H1 (cell line): ENCODE results near the gene SEMA4D. TPM values are rescaled to one million over a fixed set of nuclear protein-coding genes. Genes with fewer than 3 reads are reported as not detected.

Experiments used
- CTCF ChIA-PET: fragments of 300-600 bp; sonication (Branson Sonifier 250); formaldehyde crosslinking; loops from one replicate; lab custom pipeline; 2021; ENCODE audit not compliant: partially characterized antibody; lab: Charles Lee
- POLR2A ChIA-PET: fragments of 300-600 bp; sonication (Branson Sonifier 250); formaldehyde crosslinking; loops from one replicate; lab custom pipeline; 2021; ENCODE audit warnings: inconsistent platforms; ENCODE audit not compliant: partially characterized antibody; lab: Charles Lee
- DNase-seq, 2 experiments: peaks; one replicate each; pipeline versions ENCODE4 v3.0.0 to v3.0.0-alpha.2; 2010 to 2022; ENCODE audit warnings: low spot score in 2 of 2, low read depth in 1 of 2, mixed read lengths in 1 of 2
- FAIRE-seq: peaks from 2 replicates; lab custom pipeline; 2011; peaks lifted over from hg19 to GRCh38; lab: Jason Lieb, UNC
- H2AFZ ChIP-seq: 2 replicates; pipeline ENCODE4 v1.8.1; 2012; ENCODE audit warnings: low read length, inconsistent platforms
- H2AK5ac ChIP-seq: 2 replicates; pipeline ENCODE4 v1.6.1; 2013; ENCODE audit warnings: low read depth, low read length
- H2BK120ac ChIP-seq: replicated peaks from 2 replicates; pipeline ENCODE3; 2013; ENCODE audit warnings: low read depth, low read length, inconsistent platforms
- H2BK12ac ChIP-seq: 2 replicates; pipeline ENCODE4 v1.6.1; 2013; ENCODE audit warnings: low read depth, low read length
- H2BK15ac ChIP-seq: 2 replicates; pipeline ENCODE4 v1.6.1; 2013; ENCODE audit warnings: low read length
- H2BK20ac ChIP-seq: 2 replicates; pipeline ENCODE4 v1.6.1; 2013; ENCODE audit warnings: low read length
- H2BK5ac ChIP-seq: 2 replicates; pipeline ENCODE4 v1.6.1; 2013; ENCODE audit warnings: low read depth, low read length
- H3K14ac ChIP-seq: 2 replicates; pipeline ENCODE4 v1.6.1; 2013; ENCODE audit warnings: inconsistent platforms; ENCODE audit not compliant: insufficient read length
- H3K18ac ChIP-seq: 2 replicates; pipeline ENCODE4 v1.6.1; 2013; ENCODE audit warnings: low read length; ENCODE audit errors: extremely low read depth
- H3K23ac ChIP-seq: 2 replicates; pipeline ENCODE4 v1.6.1; 2013; ENCODE audit warnings: inconsistent platforms; ENCODE audit not compliant: insufficient read length
- H3K23me2 ChIP-seq: 2 replicates; pipeline ENCODE4 v1.6.1; 2013; ENCODE audit warnings: low read depth, low read length
- H3K27ac ChIP-seq: 2 replicates; pipeline ENCODE4 v1.6.1; 2011; ENCODE audit warnings: low read depth, low read length, inconsistent platforms
- H3K27me3 ChIP-seq, 4 experiments: replicated peaks in 1 of 4; 1 replicate in 1 of 4; 2 replicates in 3 of 4; pipeline versions ENCODE4 v1.6.1 to v1.8.1; 2011 to 2013; ENCODE audit warnings: low read length in 3 of 4, mild to moderate bottlenecking in 3 of 4, inconsistent platforms in 2 of 4, mixed read lengths in 2 of 4, moderate library complexity in 1 of 4; ENCODE audit not compliant: control insufficient read depth in 3 of 4, insufficient read depth in 3 of 4; ENCODE audit errors: extremely low read depth in 1 of 4
- H3K36me3 ChIP-seq, 4 experiments: 2 replicates each; pipeline versions ENCODE4 v1.6.1 to v1.8.1; 2011 to 2013; ENCODE audit warnings: mild to moderate bottlenecking in 4 of 4, low read length in 3 of 4, moderate library complexity in 2 of 4, control low read depth in 1 of 4, inconsistent platforms in 1 of 4; ENCODE audit not compliant: insufficient read depth in 4 of 4, control insufficient read depth in 2 of 4
- H3K4ac ChIP-seq: replicated peaks from 2 replicates; pipeline ENCODE3; 2013; ENCODE audit warnings: low read length, low read depth, mixed read lengths, inconsistent platforms; ENCODE audit not compliant: insufficient read length
- H3K4me1 ChIP-seq, 4 experiments: replicated peaks in 1 of 4; 1 replicate in 1 of 4; 2 replicates in 3 of 4; pipeline versions ENCODE4 v1.6.1 to v1.8.1; 2011 to 2013; ENCODE audit warnings: low read length in 3 of 4, inconsistent platforms in 2 of 4, mixed read lengths in 1 of 4; ENCODE audit not compliant: insufficient read depth in 4 of 4, control insufficient read depth in 3 of 4
- H3K4me2 ChIP-seq, 2 experiments: 2 replicates each; pipeline versions ENCODE4 v1.6.1 to v1.8.1; 2011 to 2013; ENCODE audit warnings: low read depth in 2 of 2, low read length in 2 of 2, control low read depth in 1 of 2, inconsistent platforms in 1 of 2, mild to moderate bottlenecking in 1 of 2; ENCODE audit not compliant: insufficient read depth in 1 of 2
- H3K4me3 ChIP-seq, 4 experiments: fragments of 200-600, 300-600 bp in 1 of 4; sonication (generic), shearing (Covaris generic), sonication (Bioruptor Twin) in 1 of 4; 2 replicates each; pipeline versions ENCODE4 v1.5.1 to v1.8.1; 2011 to 2016; ENCODE audit warnings: low read length in 4 of 4, low read depth in 3 of 4, control low read depth in 2 of 4, inconsistent platforms in 2 of 4, mild to moderate bottlenecking in 2 of 4, mixed read lengths in 1 of 4, moderate library complexity in 1 of 4; ENCODE audit not compliant: insufficient read depth in 2 of 4; ENCODE audit errors: extremely low read depth in 1 of 4
- H3K56ac ChIP-seq: replicated peaks from 2 replicates; pipeline ENCODE3; 2013; ENCODE audit warnings: low read depth, mild to moderate bottlenecking, mixed read lengths, low read length, inconsistent platforms; ENCODE audit not compliant: insufficient read length
- H3K79me1 ChIP-seq: 2 replicates; pipeline ENCODE4 v1.6.1; 2013; ENCODE audit warnings: low read depth, low read length, control low read depth
- H3K79me2 ChIP-seq, 2 experiments: 2 replicates each; pipeline versions ENCODE4 v1.6.1 to v1.8.1; 2012 to 2013; ENCODE audit warnings: low read length in 2 of 2, mild to moderate bottlenecking in 2 of 2, inconsistent platforms in 1 of 2; ENCODE audit not compliant: insufficient read depth in 2 of 2, control insufficient read depth in 1 of 2
- H3K9ac ChIP-seq, 4 experiments: replicated peaks in 1 of 4; 1 replicate in 1 of 4; 2 replicates in 3 of 4; pipeline versions ENCODE4 v1.6.1 to v1.8.1; 2011 to 2013; ENCODE audit warnings: low read depth in 3 of 4, low read length in 3 of 4, control low read depth in 2 of 4, mild to moderate bottlenecking in 2 of 4, moderate library complexity in 2 of 4, inconsistent platforms in 1 of 4; ENCODE audit errors: extremely low read depth in 1 of 4
- H3K9me3 ChIP-seq, 2 experiments: 2 replicates each; pipeline versions ENCODE4 v1.6.1 to v1.8.1; 2012 to 2013; ENCODE audit warnings: mild to moderate bottlenecking in 2 of 2, moderate library complexity in 2 of 2, control low read depth in 1 of 2, inconsistent platforms in 1 of 2, low read depth in 1 of 2, low read length in 1 of 2, mixed read lengths in 1 of 2; ENCODE audit not compliant: insufficient read depth in 2 of 2
- H4K20me1 ChIP-seq, 2 experiments: replicated peaks in 1 of 2; 2 replicates each; pipeline versions ENCODE3 to v1.8.1; 2011 to 2013; ENCODE audit warnings: inconsistent platforms in 2 of 2, low read length in 2 of 2, mild to moderate bottlenecking in 1 of 2; ENCODE audit not compliant: insufficient read depth in 2 of 2, control insufficient read depth in 1 of 2
- H4K5ac ChIP-seq: 2 replicates; pipeline ENCODE4 v1.6.1; 2013; ENCODE audit warnings: low read length, low read depth, mixed read lengths, inconsistent platforms; ENCODE audit not compliant: insufficient read length
- H4K8ac ChIP-seq: 2 replicates; pipeline ENCODE4 v1.8.0; 2013; ENCODE audit warnings: mild to moderate bottlenecking, moderate library complexity, low read length, inconsistent platforms; ENCODE audit not compliant: insufficient read depth; ENCODE audit errors: extremely low read depth
- H4K91ac ChIP-seq: replicated peaks from 2 replicates; pipeline ENCODE3; 2013; ENCODE audit warnings: low read length, mixed read lengths, inconsistent platforms; ENCODE audit not compliant: insufficient read length
- FOSL1 ChIP-seq: IDR thresholded peaks from 2 replicates; pipeline ENCODE4 v1.6.1; 2011; ENCODE audit warnings: mild to moderate bottlenecking, low read depth, low read length, moderate library complexity; ENCODE audit not compliant: insufficient read depth
- MAFK ChIP-seq: IDR thresholded peaks from 2 replicates; pipeline ENCODE4 v1.6.1; 2012; ENCODE audit warnings: low read depth, mild to moderate bottlenecking, improper control_type of control experiment, low read length
- PHF8 ChIP-seq: fragments of 200-600 bp; sonication (generic); conservative IDR thresholded peaks from 2 replicates; pipeline ENCODE4 v1.7.1; 2012; ENCODE audit warnings: low read depth, mild to moderate bottlenecking, inconsistent platforms, low read length, moderate library complexity
- POU5F1 ChIP-seq: IDR thresholded peaks from 2 replicates; pipeline ENCODE4 v1.6.1; 2011; ENCODE audit warnings: low read depth, mild to moderate bottlenecking, low read length, moderate library complexity
- SP4 ChIP-seq: IDR thresholded peaks from 2 replicates; pipeline ENCODE4 v1.6.1; 2012; ENCODE audit warnings: low read length, inconsistent platforms
- WGBS, 2 experiments: shearing (Covaris generic) in 1 of 2; methylation state at CpG; one replicate each; pipeline versions ENCODE4 v1.1.6 to v1.1.7; 2013 to 2015; ENCODE audit warnings: low lambda C conversion rate in 2 of 2, mixed read lengths in 2 of 2, inconsistent platforms in 1 of 2, low coverage in 1 of 2, missing lambda C conversion rate in 1 of 2; ENCODE audit not compliant: insufficient replicate concordance in 2 of 2, insufficient coverage in 1 of 2, insufficient read length in 1 of 2; ENCODE audit errors: extremely low coverage in 1 of 2, missing lambda C conversion rate in 1 of 2; 5-methylcytosine and 5-hydroxymethylcytosine counted together
- polyA plus RNA-seq, 7 experiments: library from polyadenylated mRNA; depleted of rRNA in 3 of 7; stranded (reverse) in 5 of 7; unstranded in 2 of 7; fragments of >200 nt in 5 of 7; fragments of 200-250 nt in 2 of 7; gene quantifications; 1 replicate in 5 of 7; 2 replicates in 1 of 7; 4 replicates in 1 of 7; pipeline versions ENCODE4 v1.2.1 to v1.2.3, GENCODE V29; 2011 to 2013; ENCODE audit warnings: missing spikeins in 2 of 7, mixed read lengths in 2 of 7
- total RNA-seq: library from RNA; stranded (reverse); fragmentation: NEBNext Ultra II Directional; extraction: Animal tissue kit (Norgen Biotek cat#: 25700); gene quantifications from 2 replicates; pipeline ENCODE4 v1.2.1, GENCODE V29; 2021
- TF ChIP-seq, protein P1 (sequence below), 3 experiments: IDR thresholded peaks; 1 replicate in 2 of 3; 2 replicates in 1 of 3; pipeline versions ENCODE4 v1.5.1 to v1.6.1; 2011; ENCODE audit warnings: low read length in 3 of 3, mild to moderate bottlenecking in 3 of 3, inconsistent platforms in 2 of 3, low read depth in 1 of 3, moderate library complexity in 1 of 3; ENCODE audit not compliant: insufficient read depth in 1 of 3; ENCODE audit errors: control extremely low read depth in 1 of 3

The SEMA4D gene
- total and polyA plus RNA-seq, 2 of the 8 experiments (the other 6 are each of a cell fraction or from before 2014, with no cell fraction given), result 21.0 to 70.4 TPM

DNA sequence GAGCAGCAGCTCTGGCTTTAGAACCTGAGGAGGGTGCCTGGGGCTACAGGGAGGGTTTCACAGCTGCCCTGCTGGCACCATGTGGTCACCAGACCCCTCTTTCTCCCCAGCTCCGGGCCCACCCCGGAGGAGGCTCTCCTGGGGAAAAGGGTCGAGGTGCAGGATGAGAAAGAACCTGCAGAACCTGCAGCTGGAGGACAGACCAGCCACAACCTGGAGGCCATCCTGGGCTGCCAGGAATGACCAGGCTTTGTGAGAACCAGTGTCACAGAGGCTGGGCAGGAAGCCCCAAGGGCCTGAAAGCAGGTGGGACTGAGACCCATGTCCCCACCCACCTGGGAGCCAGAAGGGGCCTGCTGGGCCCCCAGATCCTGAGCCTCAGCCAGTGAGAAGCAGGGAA, 23.0 kb downstream of the SEMA4D start:
- no peak overlapping the region for H3K14ac ChIP-seq
- H3K79me2 ChIP-seq, result peaks cover 5 to 83% of the 10 kb centered on the region in 2 experiments; a peak in 2 of 4 replicates
- H3K4ac ChIP-seq, result no peak overlapping the region
- no peak for DNase-seq
- H3K23ac ChIP-seq, result no peak overlapping the region
- peak overlapping the region; percentile 75; the same call in 1 of the 2 replicates for H2BK5ac ChIP-seq
- H3K79me1 ChIP-seq, result peaks cover 18% of the 10 kb centered on the region
- H3K18ac ChIP-seq, result no peak overlapping the region; the same call in 1 of the 2 replicates
- H2BK12ac ChIP-seq, result no peak overlapping the region
- no peaks in the 10 kb centered on the region for H3K23me2 ChIP-seq
- H2AFZ ChIP-seq, result no peak overlapping the region
- no peak overlapping the region for H4K8ac ChIP-seq
- H3K4me2 ChIP-seq, result no peak overlapping the region
- no peaks in the 10 kb centered on the region for H3K27me3 ChIP-seq
- no peak overlapping the region for H3K27ac ChIP-seq
- no peak overlapping the region for H4K5ac ChIP-seq
- POLR2A ChIA-PET, result interaction anchor here (0.8 to 1.2 kb wide), 3 partner anchors 8 to 156 kb away, joined by 3 read pairs; no protein-coding TSS in a partner anchor
- CTCF ChIA-PET, result interaction anchor here (1.2 to 1.6 kb wide), 3 partner anchors 16 to 74 kb away, joined by 4 to 7 read pairs (median 6); no protein-coding TSS in a partner anchor
- H2BK20ac ChIP-seq, result no peak overlapping the region
- no peak overlapping the region for H3K56ac ChIP-seq
- no peak overlapping the region for H4K91ac ChIP-seq
- H2BK15ac ChIP-seq, result no peak overlapping the region
- H3K9ac ChIP-seq, result no peak overlapping the region
- no peak for FAIRE-seq
- no peak overlapping the region for H3K4me3 ChIP-seq
- H3K36me3 ChIP-seq, result no peaks in the 10 kb centered on the region; a peak in 1 of 8 replicates
- no peak overlapping the region for H2AK5ac ChIP-seq
- TF ChIP-seq FOSL1, result no peak
- no peak for TF ChIP-seq POU5F1
- no peak for TF ChIP-seq PHF8
- no peak for TF ChIP-seq MAFK
- TF ChIP-seq SP4, result no peak
- TF ChIP-seq, protein P1, sequence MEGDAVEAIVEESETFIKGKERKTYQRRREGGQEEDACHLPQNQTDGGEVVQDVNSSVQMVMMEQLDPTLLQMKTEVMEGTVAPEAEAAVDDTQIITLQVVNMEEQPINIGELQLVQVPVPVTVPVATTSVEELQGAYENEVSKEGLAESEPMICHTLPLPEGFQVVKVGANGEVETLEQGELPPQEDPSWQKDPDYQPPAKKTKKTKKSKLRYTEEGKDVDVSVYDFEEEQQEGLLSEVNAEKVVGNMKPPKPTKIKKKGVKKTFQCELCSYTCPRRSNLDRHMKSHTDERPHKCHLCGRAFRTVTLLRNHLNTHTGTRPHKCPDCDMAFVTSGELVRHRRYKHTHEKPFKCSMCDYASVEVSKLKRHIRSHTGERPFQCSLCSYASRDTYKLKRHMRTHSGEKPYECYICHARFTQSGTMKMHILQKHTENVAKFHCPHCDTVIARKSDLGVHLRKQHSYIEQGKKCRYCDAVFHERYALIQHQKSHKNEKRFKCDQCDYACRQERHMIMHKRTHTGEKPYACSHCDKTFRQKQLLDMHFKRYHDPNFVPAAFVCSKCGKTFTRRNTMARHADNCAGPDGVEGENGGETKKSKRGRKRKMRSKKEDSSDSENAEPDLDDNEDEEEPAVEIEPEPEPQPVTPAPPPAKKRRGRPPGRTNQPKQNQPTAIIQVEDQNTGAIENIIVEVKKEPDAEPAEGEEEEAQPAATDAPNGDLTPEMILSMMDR (IDR thresholded peaks at IDR 0.05; ENCODE audit: control extremely low read depth in 1 of 3, insufficient read depth in 1 of 3, low read depth in 1 of 3, low read length in 3 of 3), result no peak
- 100% methylated on average over 3 of the region's 3 CpGs; no CpG with 5 or more reads in 1 of the 2 experiments for WGBS, 2 experiments
- H2BK120ac ChIP-seq, result no peak overlapping the region
- no peaks in the 10 kb centered on the region for H3K9me3 ChIP-seq
- peaks cover 2 to 12% of the 10 kb centered on the region in 2 experiments for H4K20me1 ChIP-seq
- H3K4me1 ChIP-seq, result peaks cover 0 to 14% (median 7%) of the 10 kb centered on the region in 4 experiments
